K562 (cell line): ENCODE data around the gene CDC14A.

Experiments used
- CTCF ChIP-seq, 3 experiments: IDR thresholded peaks in 2 of 3; conservative IDR thresholded peaks in 1 of 3; 2 replicates each; pipeline ENCODE4 v1.5.1; 2011 to 2012; ENCODE audit warnings: low read length in 3 of 3, mild to moderate bottlenecking in 3 of 3, control low read depth in 2 of 3, improper control_type of control experiment in 1 of 3, inconsistent platforms in 1 of 3, low read depth in 1 of 3, mixed read lengths in 1 of 3, moderate library complexity in 1 of 3; ENCODE audit not compliant: insufficient read depth in 2 of 3
- TAF1 ChIP-seq: IDR thresholded peaks from 2 replicates; pipeline ENCODE4 v1.6.1; 2011; ENCODE audit warnings: mild to moderate bottlenecking, low read length, moderate library complexity; ENCODE audit not compliant: insufficient read depth, control insufficient read depth, severe bottlenecking; ENCODE audit errors: extremely low read depth

- no peak for TF ChIP-seq CTCF (IDR thresholded peaks at IDR 0.05 in 2 of 3, conservative IDR thresholded peaks at IDR 0.05 in 1 of 3; ENCODE audit: insufficient read depth in 2 of 3, low read depth in 1 of 3, low read length in 3 of 3)
- no peak for TF ChIP-seq TAF1
These were observed 122.5 kb downstream of the CDC14A start for GRCh38 chr1:100474834-100475233.
